GM13977 (cell line): ENCODE data around the gene SFTPA2.
"Not testable (repeated sequence)": the region's sequence is repeated elsewhere in the genome, so short reads cannot be mapped to it uniquely, and the experiment has no call there.

Experiments used
- DNase-seq: peaks from one replicate; pipeline ENCODE4 v3.0.0; 2012; ENCODE audit warnings: low spot score
- in situ Hi-C: fragments of 300-500 bp; cut with MboI; formaldehyde crosslinking; loops from one replicate; pipeline ENCODE4 v1.12.0; 2022; ENCODE audit warnings: low sequenced_read_pairs, low pct_unique_long_range_greater_than_20kb, mixed read lengths, inconsistent platforms; ENCODE audit not compliant: unreplicated experiment
- TF ChIP-seq, protein P1 (sequence below): IDR thresholded peaks from 2 replicates; pipeline ENCODE4 v1.5.1; 2012; ENCODE audit warnings: mild to moderate bottlenecking, control low read depth; ENCODE audit not compliant: insufficient read depth; ENCODE audit errors: extremely low read depth, missing control alignments

Gene SFTPA2

DNA sequence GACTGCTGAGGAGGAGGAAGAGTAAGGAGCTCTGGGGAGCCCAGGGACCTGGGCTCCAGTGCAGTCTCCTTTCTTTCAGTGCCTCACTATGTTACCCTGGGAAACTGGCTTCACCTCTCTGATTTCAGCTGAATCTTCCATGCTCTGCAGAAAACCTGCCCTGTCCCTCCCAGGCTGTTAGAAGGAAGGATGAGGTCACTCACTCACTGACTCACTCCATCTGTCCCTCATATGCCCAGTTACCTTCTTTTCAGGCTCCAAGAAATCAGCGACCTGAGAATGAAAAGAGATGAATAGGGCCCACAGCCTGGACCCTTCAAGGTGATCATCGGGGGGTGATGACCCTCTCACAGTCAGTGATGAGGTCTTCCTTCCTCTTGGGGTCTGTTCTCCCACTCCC is 481 bp downstream of the SFTPA2 start:
- in situ Hi-C loops, result loop anchor here (25.0 kb wide), 1 partner anchor 378 kb away; the partner anchor contains the start of gene SFTPD
- TF ChIP-seq, protein P1, sequence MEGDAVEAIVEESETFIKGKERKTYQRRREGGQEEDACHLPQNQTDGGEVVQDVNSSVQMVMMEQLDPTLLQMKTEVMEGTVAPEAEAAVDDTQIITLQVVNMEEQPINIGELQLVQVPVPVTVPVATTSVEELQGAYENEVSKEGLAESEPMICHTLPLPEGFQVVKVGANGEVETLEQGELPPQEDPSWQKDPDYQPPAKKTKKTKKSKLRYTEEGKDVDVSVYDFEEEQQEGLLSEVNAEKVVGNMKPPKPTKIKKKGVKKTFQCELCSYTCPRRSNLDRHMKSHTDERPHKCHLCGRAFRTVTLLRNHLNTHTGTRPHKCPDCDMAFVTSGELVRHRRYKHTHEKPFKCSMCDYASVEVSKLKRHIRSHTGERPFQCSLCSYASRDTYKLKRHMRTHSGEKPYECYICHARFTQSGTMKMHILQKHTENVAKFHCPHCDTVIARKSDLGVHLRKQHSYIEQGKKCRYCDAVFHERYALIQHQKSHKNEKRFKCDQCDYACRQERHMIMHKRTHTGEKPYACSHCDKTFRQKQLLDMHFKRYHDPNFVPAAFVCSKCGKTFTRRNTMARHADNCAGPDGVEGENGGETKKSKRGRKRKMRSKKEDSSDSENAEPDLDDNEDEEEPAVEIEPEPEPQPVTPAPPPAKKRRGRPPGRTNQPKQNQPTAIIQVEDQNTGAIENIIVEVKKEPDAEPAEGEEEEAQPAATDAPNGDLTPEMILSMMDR, result no peak
- DNase-seq, result no peak

DNA sequence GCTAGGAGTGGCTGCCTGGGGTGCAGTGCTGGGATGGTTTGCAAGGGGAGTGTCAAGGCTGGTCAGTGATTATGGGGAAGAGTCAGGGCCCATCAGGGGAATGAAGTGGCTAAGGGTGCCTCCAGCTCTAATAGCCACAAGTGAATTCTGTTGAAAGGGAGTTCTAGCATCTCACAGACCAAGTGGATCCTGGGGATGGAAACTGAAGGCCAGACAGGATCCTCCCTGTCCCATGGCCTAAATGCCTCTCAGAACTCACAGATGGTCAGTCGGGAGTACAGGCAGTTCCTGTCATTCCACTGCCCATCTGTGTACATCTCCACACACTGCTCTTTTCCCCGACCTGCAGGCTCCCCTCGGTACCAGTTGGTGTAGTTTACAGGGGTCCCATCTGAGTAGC is 3.2 kb downstream of the SFTPA2 start:
- in situ Hi-C loops, result loop anchor here (25.0 kb wide), 1 partner anchor 380 kb away; the partner anchor contains the start of gene SFTPD
- DNase-seq, result not testable (repeated sequence)

GRCh38 chr10:79555354-79556309 is 4.6 kb downstream of the SFTPA2 start:
- no peak for DNase-seq
- in situ Hi-C loops, result loop anchor here (25.0 kb wide), 1 partner anchor 382 kb away; the partner anchor contains the start of gene SFTPD
- TF ChIP-seq, protein P1, result no peak

- in situ Hi-C loops, result loop anchor here (25.0 kb wide), 1 partner anchor 385 kb away; the partner anchor contains the start of gene SFTPD
- TF ChIP-seq, protein P1, result no peak
- DNase-seq, result no peak
Observed at GRCh38 chr10:79552143-79552542, 8.1 kb downstream of the SFTPA2 start.

- TF ChIP-seq, protein P1, result no peak
- no peak for DNase-seq
- in situ Hi-C loops, result no loop called here
Observed at GRCh38 chr10:79547973-79548372, 12.2 kb downstream of the SFTPA2 start.

GRCh38 chr10:79547128-79547527 is 13.1 kb downstream of the SFTPA2 start:
- in situ Hi-C loops, DNase-seq: not testable (repeated sequence)

GRCh38 chr10:79544926-79545659 is 15.1 kb downstream of the SFTPA2 start:
- in situ Hi-C loops, DNase-seq: not testable (repeated sequence)

DNA sequence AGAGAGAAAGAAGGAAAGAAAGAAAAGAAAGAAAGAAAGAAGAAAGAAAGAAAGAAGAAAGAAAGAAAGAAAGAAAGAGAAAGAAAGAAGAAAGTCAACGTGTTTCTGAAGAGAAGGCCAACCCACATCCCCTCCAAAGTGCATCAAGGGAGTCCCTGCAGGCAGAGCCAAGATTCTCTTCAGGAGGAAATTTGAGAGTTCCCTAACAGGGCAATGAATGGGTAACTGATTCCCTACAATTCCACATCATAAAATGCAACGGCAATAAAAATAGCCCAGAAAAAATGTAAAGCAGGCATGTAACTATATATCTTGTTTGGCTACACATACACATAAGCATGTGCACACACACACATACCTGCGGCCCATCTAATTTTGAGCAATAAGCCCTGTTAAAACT is 15.8 kb downstream of the SFTPA2 start:
- in situ Hi-C loops, DNase-seq: not testable (repeated sequence)
